Hippocampal formation (tissue), 2 donors: ENCODE results near the gene PPP2R5C.
A peak's percentile ranks its signal among the peaks of the same experiment; 100 is the strongest.
"Not testable (repeated sequence)": the region's sequence is repeated elsewhere in the genome, so short reads cannot be mapped to it uniquely, and the experiment has no call there.

ENCODE experiments used
- DNase-seq, 2 donors: peaks; one replicate each; lab custom pipeline; 2025; lab: John Stamatoyannopoulos, UW

The PPP2R5C gene

DNA sequence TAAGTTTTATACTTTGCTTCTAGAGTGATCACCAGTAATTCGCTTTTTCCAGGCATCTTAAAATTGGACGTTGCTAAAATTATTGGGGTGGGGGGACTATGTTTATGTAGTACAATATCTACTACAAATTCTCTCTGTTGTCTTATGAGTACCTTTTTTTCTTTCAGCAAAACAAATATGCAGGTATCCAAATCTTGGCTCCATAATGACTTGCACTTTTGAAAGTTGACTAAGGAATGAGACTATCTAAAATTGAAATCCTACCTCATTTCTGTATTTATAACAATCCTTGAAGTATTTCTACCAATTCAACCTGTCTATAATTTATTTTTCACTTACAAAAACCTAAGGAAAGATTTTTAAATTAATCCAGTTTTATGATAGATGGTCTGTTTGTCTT lies 205.2 kb downstream of the PPP2R5C start:
- DNase-seq: no peak

DNA sequence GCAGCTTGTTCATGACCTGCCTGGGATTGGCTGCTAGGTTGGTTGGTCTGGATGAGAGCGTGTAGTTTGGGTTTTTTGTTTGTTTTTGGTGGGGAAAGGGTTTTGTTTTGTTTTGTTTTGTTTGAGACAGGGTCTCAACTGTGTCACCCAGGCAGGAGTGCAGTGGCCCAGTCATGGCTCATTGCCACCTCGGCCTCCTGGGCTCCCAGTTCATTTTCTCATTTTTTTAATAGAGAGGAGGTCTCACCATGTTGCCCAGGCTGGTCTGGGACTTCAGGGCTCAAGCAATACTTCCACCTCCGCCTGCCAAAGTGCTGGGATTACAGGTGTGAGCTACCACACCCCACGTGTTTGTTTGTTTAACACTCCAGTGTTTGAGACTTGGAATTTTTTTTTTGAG lies 206.7 kb downstream of the PPP2R5C start:
- DNase-seq: no peak

DNA sequence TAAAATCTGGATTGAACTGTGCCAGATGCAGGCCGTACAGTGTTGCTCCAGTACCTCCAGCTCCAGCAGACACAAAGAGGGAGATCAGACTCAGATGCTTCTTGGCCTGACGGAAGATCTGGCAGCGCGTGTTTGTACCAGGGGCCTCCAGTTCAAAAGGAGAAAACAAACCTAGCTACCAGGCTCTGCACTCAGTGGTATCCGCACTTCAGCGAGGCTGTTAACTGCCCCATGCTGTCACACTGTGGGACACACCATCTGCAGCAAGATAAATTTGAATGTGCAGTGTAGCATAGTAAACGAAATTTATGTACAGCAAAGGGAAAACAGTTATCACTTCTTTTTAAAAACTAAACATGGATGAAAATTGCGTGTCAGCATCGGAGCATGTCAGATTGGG lies 208.0 kb downstream of the PPP2R5C start:
- DNase-seq: no peak

DNA sequence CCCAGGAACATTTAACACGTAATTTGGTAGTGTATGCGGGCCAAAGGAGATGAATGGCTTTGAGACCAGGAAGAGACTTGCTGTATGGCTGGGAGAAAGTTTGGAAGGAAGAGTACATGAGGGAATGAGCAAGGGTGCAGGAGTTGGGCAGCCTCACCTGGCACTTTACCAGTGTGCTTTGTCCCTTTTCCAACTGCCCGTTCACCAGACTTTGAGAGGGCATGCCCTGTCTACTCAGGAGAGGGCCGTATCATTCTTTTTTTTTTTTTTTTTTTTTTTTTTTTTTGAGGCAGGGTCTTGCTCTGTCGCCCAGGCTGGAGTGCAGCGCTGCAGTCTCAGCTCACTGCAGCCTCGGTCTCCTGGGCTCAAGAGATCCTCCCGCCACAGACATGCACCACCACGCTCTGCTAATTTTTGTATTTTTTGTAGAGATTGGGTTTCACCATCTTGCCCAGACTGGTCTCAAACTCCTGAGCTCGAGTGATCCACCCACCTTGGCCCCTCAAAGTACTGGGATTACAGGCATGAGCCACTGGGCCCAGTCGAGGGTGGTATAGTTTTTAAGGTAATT lies 209.4 kb downstream of the PPP2R5C start:
- DNase-seq: no peak

DNA sequence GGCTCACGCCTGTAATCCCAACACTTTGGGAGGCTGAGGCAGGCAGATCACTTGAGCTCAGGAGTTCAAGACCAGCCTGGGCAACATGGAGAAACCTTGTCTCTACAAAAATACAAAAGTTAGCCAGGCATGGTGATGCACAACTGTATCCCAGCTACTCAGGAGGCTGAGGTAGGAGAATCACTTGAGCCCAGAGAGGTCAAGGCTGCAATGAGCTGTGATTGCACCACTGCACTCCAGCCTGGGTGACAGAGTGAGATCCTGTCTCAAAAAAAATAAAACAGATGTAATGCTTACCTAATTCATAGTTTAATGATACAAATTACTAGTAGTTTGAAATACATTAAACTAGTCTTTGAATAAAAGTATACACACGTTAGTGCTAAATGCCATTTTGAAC lies 209.9 kb downstream of the PPP2R5C start:
- DNase-seq: not testable (repeated sequence)

DNA sequence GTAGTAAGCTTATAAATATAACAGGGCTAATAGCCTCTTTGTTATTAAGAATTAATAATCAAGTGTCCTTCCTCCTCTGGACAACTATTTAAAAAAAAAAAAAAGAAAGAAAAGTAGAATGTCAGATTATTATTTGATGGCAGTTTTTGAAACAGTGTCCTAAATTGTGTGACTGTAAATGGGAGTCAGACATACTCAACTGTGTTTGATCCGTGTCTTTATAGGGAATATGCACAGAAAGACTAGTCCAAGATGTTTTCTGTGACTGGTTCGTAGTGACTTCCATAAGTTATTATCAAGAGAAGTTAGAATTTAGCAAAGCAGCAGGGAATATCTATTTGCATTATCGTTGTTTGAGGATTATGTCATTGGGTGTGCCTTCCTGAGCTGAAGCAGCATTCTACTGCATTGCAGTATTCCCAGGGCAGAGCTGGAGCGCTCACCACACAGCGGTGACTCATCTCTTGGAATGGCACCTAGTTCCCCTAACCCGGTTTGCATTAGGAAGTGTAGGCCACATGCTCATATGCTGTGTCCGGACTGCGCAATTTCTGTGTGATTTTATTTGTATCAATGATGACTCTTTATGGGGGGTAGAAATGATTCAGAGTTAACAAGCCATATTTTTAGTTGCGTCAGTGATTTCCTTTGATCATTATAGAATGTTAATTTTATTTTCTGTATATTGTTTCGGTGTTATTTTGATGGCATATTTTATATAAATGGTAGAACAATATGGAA lies 210.8 kb downstream of the PPP2R5C start:
- peak; percentile 28 to 34 for DNase-seq

DNA sequence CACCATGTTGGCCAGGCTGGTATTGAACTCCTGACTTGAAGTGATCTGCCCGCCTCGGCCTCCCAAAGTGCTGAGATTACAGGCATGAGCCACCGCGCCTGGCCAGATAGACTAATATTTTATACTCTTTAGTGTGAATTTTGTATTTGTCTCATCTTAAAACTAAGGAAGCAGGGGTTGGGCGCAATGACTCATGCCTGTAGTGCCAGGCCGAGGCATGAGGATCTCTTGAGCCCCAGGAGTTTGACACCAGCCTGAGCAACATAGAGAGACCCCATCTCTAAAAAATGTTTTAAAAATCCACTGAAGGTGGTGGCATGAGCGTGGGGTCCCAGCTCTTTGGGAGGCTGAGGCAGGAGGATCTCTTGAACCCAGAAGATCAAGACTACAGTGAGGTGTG lies 211.8 kb downstream of the PPP2R5C start:
- DNase-seq: no peak

DNA sequence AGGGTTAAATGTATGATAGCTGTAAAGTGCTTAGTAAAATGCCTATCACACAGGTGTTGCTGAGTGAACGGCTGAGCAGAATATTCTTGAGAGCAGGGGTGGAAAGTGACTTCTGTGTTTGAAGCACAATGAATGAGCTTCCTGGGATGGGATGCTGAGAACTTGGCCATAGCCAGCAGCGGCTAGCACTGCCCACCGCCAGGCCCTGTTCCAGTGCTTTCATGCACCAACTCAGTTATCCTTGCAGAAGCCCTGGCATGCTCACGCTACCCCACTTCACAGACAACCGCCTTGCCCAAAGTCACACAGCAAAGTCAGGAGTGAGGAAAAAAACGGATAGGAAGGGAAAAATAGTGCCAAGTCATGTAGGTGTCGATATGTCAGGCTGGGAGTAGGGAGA lies 213.7 kb downstream of the PPP2R5C start:
- no peak for DNase-seq
